Measurements from ENCODE around the gene FCF1. TPM values are rescaled to one million over a fixed set of nuclear protein-coding genes. Genes with fewer than 3 reads are reported as not detected.

The FCF1 gene
- polyA plus RNA-seq, 1 experiment = 78.5 TPM

DNA sequence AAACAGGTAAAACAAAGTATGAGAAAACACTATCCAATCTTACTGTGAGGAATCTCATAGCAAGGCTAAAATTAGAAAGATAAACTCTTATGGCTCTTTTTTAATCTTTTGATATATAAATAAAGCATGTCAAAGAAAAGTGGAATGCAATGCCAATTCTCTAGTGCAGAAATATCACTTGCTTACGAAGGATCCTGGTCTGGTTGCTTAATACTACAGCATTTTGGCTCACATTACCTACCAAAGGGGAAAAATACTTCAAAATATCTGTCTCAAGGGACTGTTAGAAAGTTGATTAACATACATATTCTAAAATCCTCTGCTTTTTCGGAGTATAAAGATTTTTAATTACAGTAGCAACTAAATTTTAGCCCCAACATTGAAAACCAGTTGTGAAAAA lies 21.5 kb upstream of the FCF1 start:
- no peak for TF ChIP-seq CTCF (IDR thresholded peaks at IDR 0.05; ENCODE audit: low read depth, low read length)
- DNase-seq (ENCODE audit: low read depth, low spot score) = no peak
- POLR2A ChIA-PET = interaction anchor here (0.6 kb wide), 1 partner anchor 16 kb away, joined by 4 read pairs; no protein-coding TSS in a partner anchor
- Histone ChIP-seq H3K9me3 (ENCODE audit: control insufficient read depth, insufficient read depth, low read length) (no peaks in the 10 kb centered on the region), H3K27me3 (ENCODE audit: control insufficient read depth, insufficient read depth, low read length) (no peaks in the 10 kb centered on the region), H3K27ac (ENCODE audit: low read depth, low read length) (no peak overlapping the region), H3K4me3 (ENCODE audit: low read depth, low read length) (no peak overlapping the region)
- CTCF ChIA-PET = no interaction called here

DNA sequence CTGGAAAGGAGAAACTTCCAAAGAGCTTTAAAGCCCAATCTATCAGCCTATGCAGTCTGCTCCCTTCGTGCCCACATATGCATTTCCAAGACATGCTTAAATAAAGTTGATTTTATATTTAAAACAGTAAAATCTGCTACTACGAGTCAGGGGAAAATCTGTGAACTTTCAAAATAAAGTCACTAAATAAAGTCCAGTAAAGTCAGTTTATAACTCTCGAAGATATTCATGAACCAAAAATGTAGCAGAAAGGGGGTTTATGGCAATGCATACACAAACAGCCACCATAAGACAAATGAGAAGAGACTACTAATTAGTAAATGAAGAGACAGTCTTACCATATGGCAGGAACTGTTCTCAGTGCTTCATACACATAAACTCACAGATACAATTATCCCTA lies 19.8 kb upstream of the FCF1 start:
- Histone ChIP-seq H3K4me3 (ENCODE audit: low read depth, low read length) (no peak overlapping the region), H3K27me3 (ENCODE audit: control insufficient read depth, insufficient read depth, low read length) (no peaks in the 10 kb centered on the region), H3K27ac (ENCODE audit: low read depth, low read length) (no peak overlapping the region), H3K9me3 (ENCODE audit: control insufficient read depth, insufficient read depth, low read length) (no peaks in the 10 kb centered on the region)
- DNase-seq (ENCODE audit: low read depth, low spot score) = no peak
- ChIA-PET POLR2A (interaction anchor here (0.6 kb wide), 1 partner anchor 16 kb away, joined by 3 read pairs; no protein-coding TSS in a partner anchor), CTCF (no interaction called here)
- TF ChIP-seq CTCF (IDR thresholded peaks at IDR 0.05; ENCODE audit: low read depth, low read length) = no peak

DNA sequence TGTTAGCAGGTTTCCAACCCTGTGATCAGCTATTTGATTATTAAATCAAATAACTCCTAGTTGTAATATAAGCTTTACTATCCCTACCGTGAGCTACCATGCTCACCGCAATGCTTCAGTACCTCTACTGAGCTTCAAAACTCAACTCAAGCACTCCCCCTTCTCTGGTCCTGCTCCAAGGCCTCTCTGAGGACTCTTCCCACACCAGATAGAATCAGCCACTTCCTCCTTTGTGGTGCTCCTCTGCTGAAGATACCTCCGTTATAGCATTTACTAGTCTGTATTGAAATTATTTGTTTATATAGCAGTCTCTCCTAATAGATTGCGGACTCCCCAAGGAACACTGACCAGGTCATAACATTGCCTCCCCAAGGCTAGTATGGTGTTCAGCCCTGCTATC lies 17.5 kb upstream of the FCF1 start:
- Histone ChIP-seq H3K4me3 (ENCODE audit: low read depth, low read length) (no peak overlapping the region), H3K9me3 (ENCODE audit: control insufficient read depth, insufficient read depth, low read length) (no peaks in the 10 kb centered on the region), H3K27ac (ENCODE audit: low read depth, low read length) (no peak overlapping the region), H3K27me3 (ENCODE audit: control insufficient read depth, insufficient read depth, low read length) (no peaks in the 10 kb centered on the region)
- POLR2A ChIA-PET = no interaction called here
- CTCF ChIA-PET = interaction anchor here (0.7 kb wide), 1 partner anchor 84 kb away, joined by 3 read pairs; the partner anchor contains the start of gene LTBP2
- TF ChIP-seq CTCF (IDR thresholded peaks at IDR 0.05; ENCODE audit: low read depth, low read length) = no peak
- no peak for DNase-seq (ENCODE audit: low read depth, low spot score)

DNA sequence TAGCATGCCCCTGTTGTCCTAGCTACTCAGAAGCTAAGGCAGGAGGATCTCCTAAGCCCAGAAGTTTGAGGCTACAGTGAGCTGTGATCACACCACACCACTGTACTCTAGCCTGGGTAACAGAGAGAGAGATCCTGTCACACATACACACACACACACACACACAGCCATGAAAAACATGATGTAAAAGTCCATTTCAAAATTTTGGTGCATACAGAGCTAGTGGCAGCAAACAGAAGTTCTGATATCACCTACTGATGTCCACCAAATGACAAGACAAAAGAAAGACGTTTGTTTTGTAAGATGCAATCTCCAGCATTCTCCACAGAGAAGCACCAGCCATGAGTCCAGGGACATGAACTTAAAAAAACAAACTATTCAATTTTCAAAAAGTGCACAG lies 15.9 kb upstream of the FCF1 start:
- no peak for DNase-seq (ENCODE audit: low read depth, low spot score)

More for the DNA sequence above, 15.9 kb upstream of the FCF1 start:
- H3K9me3 ChIP-seq (ENCODE audit: control insufficient read depth, insufficient read depth, low read length) = peaks cover 1% of the 10 kb centered on the region
- H3K27ac ChIP-seq (ENCODE audit: low read depth, low read length) = no peak overlapping the region
- H3K4me3 ChIP-seq (ENCODE audit: low read depth, low read length) = no peak overlapping the region
- no peaks in the 10 kb centered on the region for H3K27me3 ChIP-seq (ENCODE audit: control insufficient read depth, insufficient read depth, low read length)
- no peak for TF ChIP-seq CTCF (IDR thresholded peaks at IDR 0.05; ENCODE audit: low read depth, low read length)
- ChIA-PET CTCF (interaction anchor here (0.6 to 1.1 kb wide), 2 partner anchors 88 to 193 kb away, joined by 3 read pairs; no protein-coding TSS in a partner anchor), POLR2A (interaction anchor here (1.1 kb wide), 1 partner anchor 125 kb away, joined by 3 read pairs; no protein-coding TSS in a partner anchor)
